K562 treated with DMSO at 1 percent for 4 hours (cell line): ENCODE data around the gene THSD1. TPM values are rescaled to one million over a fixed set of nuclear protein-coding genes. Genes with fewer than 3 reads are reported as not detected.

Source experiments
- total RNA-seq: library from RNA; unstranded; fragments of 300-600 nt; gene quantifications from 2 replicates; pipeline ENCODE4 v1.2.3, GENCODE V29; 2022; ENCODE audit not compliant: insufficient read depth

The THSD1 gene, protein sequence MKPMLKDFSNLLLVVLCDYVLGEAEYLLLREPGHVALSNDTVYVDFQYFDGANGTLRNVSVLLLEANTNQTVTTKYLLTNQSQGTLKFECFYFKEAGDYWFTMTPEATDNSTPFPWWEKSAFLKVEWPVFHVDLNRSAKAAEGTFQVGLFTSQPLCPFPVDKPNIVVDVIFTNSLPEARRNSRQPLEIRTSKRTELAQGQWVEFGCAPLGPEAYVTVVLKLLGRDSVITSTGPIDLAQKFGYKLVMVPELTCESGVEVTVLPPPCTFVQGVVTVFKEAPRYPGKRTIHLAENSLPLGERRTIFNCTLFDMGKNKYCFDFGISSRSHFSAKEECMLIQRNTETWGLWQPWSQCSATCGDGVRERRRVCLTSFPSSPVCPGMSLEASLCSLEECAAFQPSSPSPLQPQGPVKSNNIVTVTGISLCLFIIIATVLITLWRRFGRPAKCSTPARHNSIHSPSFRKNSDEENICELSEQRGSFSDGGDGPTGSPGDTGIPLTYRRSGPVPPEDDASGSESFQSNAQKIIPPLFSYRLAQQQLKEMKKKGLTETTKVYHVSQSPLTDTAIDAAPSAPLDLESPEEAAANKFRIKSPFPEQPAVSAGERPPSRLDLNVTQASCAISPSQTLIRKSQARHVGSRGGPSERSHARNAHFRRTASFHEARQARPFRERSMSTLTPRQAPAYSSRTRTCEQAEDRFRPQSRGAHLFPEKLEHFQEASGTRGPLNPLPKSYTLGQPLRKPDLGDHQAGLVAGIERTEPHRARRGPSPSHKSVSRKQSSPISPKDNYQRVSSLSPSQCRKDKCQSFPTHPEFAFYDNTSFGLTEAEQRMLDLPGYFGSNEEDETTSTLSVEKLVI
- total RNA-seq, result 0.19 TPM in 1 of 2 replicates, not detected in the other

DNA sequence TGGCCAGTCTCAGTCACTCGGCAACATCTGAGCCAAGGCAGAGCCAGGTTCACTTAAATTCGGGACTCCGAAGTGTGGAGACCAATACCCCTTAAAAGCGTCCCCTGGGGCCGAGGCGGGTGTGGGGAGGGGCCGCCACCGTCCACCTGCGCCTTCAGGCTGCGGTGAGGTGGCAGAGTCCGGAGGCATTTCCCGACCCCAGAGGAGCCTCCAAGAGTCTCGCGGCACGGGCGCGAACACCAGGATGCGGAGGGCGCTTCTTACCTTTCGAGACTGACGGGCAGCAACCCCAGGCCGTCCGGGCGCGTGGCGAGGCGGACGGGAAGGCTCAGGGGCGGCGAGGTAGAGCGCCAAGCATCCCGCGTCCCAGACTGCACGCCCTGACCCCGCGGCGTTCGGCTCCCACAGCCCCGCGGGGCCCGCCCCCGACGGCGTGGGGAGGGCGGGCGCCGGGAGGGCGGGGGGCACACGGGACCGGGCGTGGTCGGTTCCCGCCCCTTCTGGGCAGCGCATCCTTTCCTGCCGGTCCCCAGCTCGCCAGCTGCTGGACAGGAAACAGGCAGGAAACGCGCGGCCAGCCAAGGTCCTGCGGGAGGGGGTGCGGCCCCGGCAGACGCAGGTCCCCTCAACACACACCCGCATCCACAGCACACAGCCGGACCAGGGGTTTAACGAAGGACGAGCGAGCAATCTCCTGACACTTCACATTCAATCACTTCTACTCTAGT, at the start of gene THSD1:
Gene THSD1 (minus strand): TSS at position 406 of the 728 bp plus-strand sequence. CDS start 3,572 bp downstream, outside the sequence.

DNA sequence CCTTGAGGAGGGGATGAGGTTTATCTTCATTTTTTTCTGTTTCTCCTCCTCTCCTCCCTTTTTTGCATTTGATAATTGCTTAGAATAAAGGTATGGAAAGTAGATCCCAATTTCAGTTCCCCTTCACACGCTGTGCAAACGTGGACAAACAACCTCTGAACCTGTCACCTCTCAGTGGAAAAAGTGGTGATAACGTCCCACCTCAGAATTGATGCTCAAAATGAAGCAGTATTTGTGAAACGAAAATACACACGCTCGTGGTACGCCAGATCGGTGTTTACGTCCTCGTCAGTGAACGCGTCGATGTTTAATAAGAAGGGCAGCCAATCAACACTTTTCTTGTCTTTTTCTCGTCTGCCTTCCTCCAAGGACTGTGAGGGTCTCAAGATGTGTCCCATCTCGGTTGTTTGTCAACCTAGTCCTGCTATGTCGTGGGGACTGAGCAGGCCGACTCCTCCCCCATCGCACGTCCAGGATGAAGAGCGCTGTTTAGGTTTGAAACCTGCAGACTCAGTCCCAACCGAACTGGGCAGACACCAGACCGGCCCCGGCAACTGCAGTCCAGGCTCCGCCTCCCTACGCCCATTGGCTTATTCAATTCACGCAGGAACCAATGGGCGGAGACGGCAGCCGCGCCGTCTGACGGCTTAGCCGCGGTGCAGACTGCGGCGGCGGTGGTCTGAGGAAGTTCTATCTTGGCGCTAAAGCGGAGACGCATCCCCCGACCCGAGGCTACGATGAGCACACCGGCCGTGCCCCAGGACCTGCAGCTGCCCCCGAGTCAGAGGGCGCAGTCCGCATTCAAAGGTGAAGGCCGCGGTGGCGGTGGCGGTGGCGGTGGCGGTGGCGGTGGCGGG, 49.1 kb upstream of the THSD1 start, which contains the start of gene CKAP2:
Gene CKAP2 (plus strand): TSS at position 659 of the 857 bp plus-strand sequence. CDS start 79 bp downstream, at position 738.

DNA sequence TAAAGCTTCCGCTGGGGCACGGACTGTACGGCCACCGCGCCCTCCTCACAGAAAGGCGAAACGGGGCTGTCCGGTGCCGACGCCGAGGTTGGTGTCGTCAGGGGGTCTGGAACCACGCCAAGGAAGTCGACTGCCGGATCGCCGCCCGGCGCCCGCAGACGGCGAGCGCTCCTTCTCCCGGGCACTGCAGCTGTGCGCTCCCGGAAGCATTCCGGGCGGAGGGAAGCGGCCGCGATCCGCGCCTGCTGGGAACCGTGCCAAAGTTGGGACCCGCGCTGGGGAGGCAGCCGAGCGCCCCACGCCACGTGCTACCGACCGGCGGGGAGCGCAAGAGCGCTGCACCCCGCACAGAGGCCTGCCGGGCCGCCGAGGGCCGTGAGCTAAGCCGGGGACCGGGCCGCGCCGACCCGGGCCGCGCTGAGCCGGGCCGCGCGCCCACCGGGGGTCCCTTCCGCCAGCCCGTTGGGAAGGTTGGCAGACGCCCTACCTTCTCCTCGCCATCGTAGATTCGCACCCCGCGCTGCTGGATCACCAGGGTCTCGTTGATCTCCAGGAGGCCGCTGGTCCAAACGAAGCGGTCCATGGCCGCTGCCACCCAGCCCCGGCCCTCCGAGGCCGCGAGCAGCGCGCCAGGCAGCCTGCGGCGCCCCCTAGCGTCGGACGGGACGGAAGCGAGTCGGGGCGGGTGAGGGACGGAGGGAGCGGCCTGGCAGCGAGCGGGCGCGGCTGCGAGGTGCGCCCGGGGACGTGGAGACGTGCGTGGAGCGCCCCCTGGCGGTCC, 44.2 kb upstream of the THSD1 start, which contains the start of gene VPS36:
Gene VPS36 (minus strand): TSS at position 623 of the 781 bp plus-strand sequence. CDS start 40 bp downstream, at position 583.

Other genes with a start within 250 kb of the THSD1 start
- gene NEK3, start 246.6 kb downstream of the THSD1 start, total RNA-seq, result 6.0 and 7.2 TPM in 2 replicates
- 8.0 and 9.8 TPM in 2 replicates for gene VPS36, start 44.5 kb upstream of the THSD1 start, total RNA-seq
- 32.5 and 37.9 TPM in 2 replicates for gene CKAP2, start 49.3 kb upstream of the THSD1 start, total RNA-seq
- 5.0 and 6.6 TPM in 2 replicates for gene HNRNPA1L2, start 236.3 kb upstream of the THSD1 start, total RNA-seq
- 34.7 and 36.5 TPM in 2 replicates for gene SUGT1, start 246.7 kb upstream of the THSD1 start, total RNA-seq